IPS-20b (cell line): ENCODE measurements around the gene SEZ6L.

Experiments used
- H3K27ac ChIP-seq: one replicate; pipeline ENCODE4 v1.5.1; 2013; ENCODE audit warnings: low read length
- H3K27me3 ChIP-seq: 2 replicates; pipeline ENCODE4 v1.6.1; 2013; ENCODE audit warnings: mild to moderate bottlenecking, low read length, inconsistent platforms; ENCODE audit not compliant: insufficient read depth
- H3K36me3 ChIP-seq: 2 replicates; pipeline ENCODE4 v1.6.1; 2013; ENCODE audit warnings: low read depth, mild to moderate bottlenecking, inconsistent platforms, low read length, moderate library complexity; ENCODE audit not compliant: insufficient read depth
- H3K4me1 ChIP-seq: 2 replicates; pipeline ENCODE4 v1.6.1; 2013; ENCODE audit warnings: mild to moderate bottlenecking, control low read depth, inconsistent platforms, low read length, moderate library complexity; ENCODE audit not compliant: insufficient read depth
- H3K4me3 ChIP-seq: 2 replicates; pipeline ENCODE4 v1.5.1; 2013; ENCODE audit warnings: mild to moderate bottlenecking, low read length, inconsistent platforms
- H3K9ac ChIP-seq: 2 replicates; pipeline ENCODE4 v1.6.1; 2013; ENCODE audit warnings: low read depth, mild to moderate bottlenecking, inconsistent platforms, low read length, moderate library complexity
- H3K9me3 ChIP-seq: 2 replicates; pipeline ENCODE4 v1.6.1; 2013; ENCODE audit warnings: mild to moderate bottlenecking, low read depth, low read length, inconsistent platforms; ENCODE audit not compliant: insufficient read depth

SEZ6L gene

DNA sequence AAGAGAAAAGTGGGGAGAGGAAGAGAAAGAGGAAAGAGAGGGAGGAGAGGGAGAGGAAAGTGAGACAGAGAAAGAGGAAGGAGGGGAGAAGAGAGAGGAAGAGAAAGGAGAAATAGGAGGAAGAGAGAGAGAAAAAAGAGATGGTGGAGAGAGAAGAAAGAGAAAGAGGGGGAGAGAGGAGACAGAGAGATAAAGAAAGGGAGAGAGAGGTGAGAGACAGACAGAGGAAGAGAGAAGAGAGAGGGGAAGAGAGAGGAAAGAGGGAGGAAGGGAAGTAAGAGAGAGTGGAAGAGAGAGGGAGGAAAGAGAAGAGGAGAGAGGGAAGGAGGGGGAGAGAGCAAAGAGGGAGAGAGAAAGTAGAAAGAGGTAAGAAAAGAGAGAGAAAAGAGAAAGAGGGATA lies 9.4 kb upstream of the SEZ6L start:
- Histone ChIP-seq H3K27ac (no peak overlapping the region), H3K36me3 (no peaks in the 10 kb centered on the region), H3K4me1 (no peaks in the 10 kb centered on the region; the same call in 1 of the 2 replicates), H3K27me3 (peaks cover 17% of the 10 kb centered on the region; the same call in 1 of the 2 replicates), H3K9me3 (no peaks in the 10 kb centered on the region), H3K4me3 (no peak overlapping the region), H3K9ac (no peak overlapping the region)

DNA sequence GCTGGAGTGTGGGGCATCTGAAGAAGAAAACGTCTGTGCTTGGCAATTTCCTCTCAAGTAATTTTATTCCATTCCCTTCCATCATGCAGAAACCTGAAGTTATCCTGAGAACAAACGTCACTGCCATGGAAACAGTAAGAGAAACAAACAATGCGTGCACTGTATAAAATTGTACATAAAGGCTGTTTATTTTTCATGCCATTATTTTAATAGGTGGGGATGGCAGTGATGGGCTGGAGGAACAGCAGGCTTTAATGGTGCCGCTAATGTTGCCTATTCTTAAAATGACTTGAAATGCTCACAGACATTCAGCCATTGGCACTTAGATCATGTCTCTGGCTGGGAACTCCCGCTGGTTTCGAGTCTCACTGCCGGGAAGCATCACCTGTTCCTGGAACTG lies 7.5 kb upstream of the SEZ6L start:
- H3K9ac ChIP-seq, result no peak overlapping the region
- no peaks in the 10 kb centered on the region for H3K36me3 ChIP-seq
- no peak overlapping the region for H3K27ac ChIP-seq
- H3K27me3 ChIP-seq, result peaks cover 35% of the 10 kb centered on the region; the same call in 1 of the 2 replicates
- H3K9me3 ChIP-seq, result no peaks in the 10 kb centered on the region
- no peaks in the 10 kb centered on the region for H3K4me1 ChIP-seq
- H3K4me3 ChIP-seq, result no peak overlapping the region

DNA sequence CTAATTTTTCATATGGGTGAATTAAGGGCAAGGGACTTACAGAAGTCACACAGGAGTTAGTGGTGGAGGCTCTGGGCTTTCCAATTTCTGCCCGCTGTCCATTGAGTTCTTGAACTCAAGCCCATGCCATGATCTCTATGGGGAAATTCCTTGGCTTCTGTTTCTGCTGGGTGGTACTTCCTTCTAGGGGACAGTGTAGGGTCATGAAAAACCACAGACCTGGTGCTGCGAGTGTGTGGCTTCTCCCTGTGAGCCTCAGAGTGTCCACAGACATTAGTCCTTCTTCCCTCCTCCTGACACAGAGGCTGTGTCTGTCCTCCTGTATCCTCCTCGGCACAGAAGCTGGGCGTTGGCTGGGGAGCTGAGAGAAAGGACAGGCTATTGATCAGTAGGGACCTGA lies 6.3 kb upstream of the SEZ6L start:
- Histone ChIP-seq H3K9ac (no peak overlapping the region), H3K27me3 (peaks cover 47% of the 10 kb centered on the region), H3K27ac (no peak overlapping the region), H3K4me3 (no peak overlapping the region), H3K4me1 (no peaks in the 10 kb centered on the region; the same call in 1 of the 2 replicates), H3K9me3 (no peaks in the 10 kb centered on the region), H3K36me3 (no peaks in the 10 kb centered on the region)

DNA sequence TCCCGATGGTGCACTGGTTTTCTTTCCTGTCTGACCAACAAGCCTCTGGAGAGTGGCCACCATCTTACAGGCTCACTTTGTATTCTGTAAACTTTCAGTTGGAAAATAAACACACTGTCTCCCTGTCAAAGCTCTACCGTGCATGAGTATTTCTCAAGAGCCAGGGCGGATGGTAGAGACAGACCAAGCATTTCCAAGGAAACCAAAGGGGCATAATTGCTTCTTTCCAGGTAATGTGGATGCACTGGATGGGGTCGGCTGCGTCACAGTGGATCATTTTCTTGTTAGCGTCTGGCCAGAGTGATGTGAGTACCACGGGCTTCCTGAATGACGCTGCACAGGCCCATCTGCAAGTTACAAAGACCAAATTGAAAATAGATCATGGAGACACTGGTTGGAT lies 5.1 kb upstream of the SEZ6L start:
- no peak overlapping the region for H3K27ac ChIP-seq
- no peak overlapping the region for H3K9ac ChIP-seq
- H3K4me3 ChIP-seq, result no peak overlapping the region
- peaks cover 59% of the 10 kb centered on the region for H3K27me3 ChIP-seq
- peaks cover 7% of the 10 kb centered on the region for H3K4me1 ChIP-seq
- H3K9me3 ChIP-seq, result no peaks in the 10 kb centered on the region
- H3K36me3 ChIP-seq, result no peaks in the 10 kb centered on the region

DNA sequence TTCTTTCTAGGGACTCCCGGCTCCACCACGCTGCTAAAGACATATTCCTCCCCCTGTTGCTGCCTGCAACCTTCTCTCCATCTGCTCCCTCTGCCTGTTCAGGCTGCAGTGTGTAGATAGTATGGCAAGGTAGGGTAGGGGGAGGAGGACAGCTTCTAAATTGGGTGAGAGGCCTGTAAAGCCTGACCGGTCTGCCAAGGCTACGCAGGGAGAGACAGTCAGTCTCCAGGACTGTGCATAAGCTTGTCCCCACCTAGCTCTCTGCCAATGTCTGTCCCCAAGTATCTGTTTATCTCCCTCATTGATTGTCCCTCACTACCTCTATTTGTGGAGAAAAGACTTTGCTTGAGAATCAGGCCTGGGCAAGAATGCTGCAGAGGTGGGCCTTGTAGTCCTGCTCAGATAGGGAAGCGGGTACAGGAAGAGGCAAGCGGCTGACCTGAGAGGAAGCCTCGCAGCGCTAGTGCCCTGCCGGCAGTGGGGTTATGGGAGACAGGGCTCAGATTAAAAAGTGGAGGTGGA lies 871 bp upstream of the SEZ6L start:
- Histone ChIP-seq H3K27ac (no peak overlapping the region), H3K9ac (no peak overlapping the region), H3K4me1 (peaks cover 14% of the 10 kb centered on the region), H3K4me3 (peak overlapping the region; percentile 72), H3K27me3 (peaks cover 85% of the 10 kb centered on the region), H3K9me3 (no peaks in the 10 kb centered on the region), H3K36me3 (no peaks in the 10 kb centered on the region)

DNA sequence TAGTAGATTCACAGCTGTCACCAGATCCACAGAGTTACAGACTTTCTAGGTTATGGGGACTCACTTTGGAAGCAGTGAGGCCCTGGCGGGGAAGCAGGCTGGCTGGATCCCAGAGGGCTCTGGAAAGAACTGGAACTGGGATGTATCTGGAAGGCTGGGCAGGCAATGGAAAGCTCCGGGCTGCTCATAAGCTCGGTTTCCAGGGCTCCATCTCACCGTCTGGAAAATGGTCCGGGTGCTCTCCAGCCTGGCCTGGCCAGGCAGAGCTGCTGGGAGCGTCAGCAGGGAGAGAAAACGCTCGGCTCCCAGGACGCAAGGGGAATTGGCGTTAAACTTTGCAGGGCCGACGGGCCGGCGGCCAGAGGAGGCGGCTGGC lies 335 bp upstream of the SEZ6L start:
- peaks cover 14% of the 10 kb centered on the region for H3K4me1 ChIP-seq
- 0 out of 2 replicates have a peak overlapping the region, but pooled peaks have one; percentile 29 for H3K9ac ChIP-seq
- no peaks in the 10 kb centered on the region for H3K36me3 ChIP-seq
- no peak overlapping the region for H3K27ac ChIP-seq
- H3K9me3 ChIP-seq, result no peaks in the 10 kb centered on the region
- H3K4me3 ChIP-seq, result peak overlapping the region; percentile 72
- H3K27me3 ChIP-seq, result peaks cover 90% of the 10 kb centered on the region

DNA sequence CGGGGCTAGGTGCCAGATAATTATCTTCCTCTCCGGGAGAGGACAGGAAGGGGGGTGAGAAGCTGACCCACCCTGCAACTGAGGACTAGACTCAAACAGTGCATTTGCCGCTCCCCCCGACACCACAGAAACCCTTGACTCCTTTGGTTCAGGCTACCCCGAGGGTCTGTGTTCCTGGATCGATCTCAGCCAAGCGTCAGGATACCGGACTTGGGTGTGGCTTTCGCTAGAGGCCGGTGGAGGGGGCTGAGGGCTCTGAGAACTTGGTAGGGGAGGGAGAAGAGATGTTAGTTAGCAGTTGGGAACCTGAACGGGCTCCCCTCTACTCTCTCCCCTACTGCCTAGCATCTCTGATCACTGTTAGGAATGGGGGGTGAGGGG lies 840 bp downstream of the SEZ6L start:
- no peak overlapping the region for H3K27ac ChIP-seq
- peaks cover 18% of the 10 kb centered on the region for H3K4me1 ChIP-seq
- no peak overlapping the region for H3K9ac ChIP-seq
- no peaks in the 10 kb centered on the region for H3K9me3 ChIP-seq
- peak overlapping the region; percentile 72 for H3K4me3 ChIP-seq
- no peaks in the 10 kb centered on the region for H3K36me3 ChIP-seq
- H3K27me3 ChIP-seq, result peaks cover 84% of the 10 kb centered on the region

DNA sequence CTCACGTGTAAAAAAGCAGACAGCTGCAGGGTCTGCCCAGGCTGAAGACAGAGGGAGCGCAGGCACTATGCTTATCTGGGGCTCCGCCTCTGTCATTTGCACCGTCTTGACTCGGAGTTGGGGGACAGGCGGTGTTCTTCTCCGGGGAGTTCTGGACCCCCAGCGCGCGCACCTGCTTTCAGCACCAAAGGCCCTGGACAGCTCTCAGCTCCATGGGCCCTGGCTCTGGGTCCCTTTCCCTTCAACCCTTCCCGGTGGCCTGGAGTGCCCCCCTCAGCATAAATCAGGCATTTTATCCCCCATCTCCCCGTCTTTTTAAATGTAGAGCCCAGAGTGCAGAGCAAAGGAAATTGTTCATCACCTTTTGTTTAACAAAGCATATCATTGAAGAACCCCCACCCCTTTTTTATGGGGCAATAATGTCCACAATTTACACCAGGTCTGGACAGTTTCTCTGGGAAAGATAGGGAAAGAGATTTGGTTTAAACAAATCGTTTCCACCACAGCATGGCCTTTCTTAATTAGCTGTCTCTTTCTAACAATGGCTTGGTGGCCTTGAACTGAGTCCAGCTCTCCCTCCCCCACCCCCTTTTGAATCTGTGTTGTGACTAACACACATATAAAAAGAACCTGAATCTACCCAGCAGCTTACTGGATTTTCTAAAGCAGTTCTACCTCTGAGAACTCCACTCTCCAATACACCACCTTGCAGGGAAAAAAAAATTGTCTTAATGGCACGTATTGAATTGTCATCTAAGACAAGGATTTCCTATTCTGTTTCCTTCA lies 1.7 kb downstream of the SEZ6L start:
- H3K4me3 ChIP-seq, result peak overlapping the region; percentile 72; the same call in 1 of the 2 replicates
- peaks cover 75% of the 10 kb centered on the region for H3K27me3 ChIP-seq
- peaks cover 18% of the 10 kb centered on the region for H3K4me1 ChIP-seq
- H3K9ac ChIP-seq, result no peak overlapping the region
- H3K36me3 ChIP-seq, result no peaks in the 10 kb centered on the region
- no peaks in the 10 kb centered on the region for H3K9me3 ChIP-seq
- no peak overlapping the region for H3K27ac ChIP-seq

DNA sequence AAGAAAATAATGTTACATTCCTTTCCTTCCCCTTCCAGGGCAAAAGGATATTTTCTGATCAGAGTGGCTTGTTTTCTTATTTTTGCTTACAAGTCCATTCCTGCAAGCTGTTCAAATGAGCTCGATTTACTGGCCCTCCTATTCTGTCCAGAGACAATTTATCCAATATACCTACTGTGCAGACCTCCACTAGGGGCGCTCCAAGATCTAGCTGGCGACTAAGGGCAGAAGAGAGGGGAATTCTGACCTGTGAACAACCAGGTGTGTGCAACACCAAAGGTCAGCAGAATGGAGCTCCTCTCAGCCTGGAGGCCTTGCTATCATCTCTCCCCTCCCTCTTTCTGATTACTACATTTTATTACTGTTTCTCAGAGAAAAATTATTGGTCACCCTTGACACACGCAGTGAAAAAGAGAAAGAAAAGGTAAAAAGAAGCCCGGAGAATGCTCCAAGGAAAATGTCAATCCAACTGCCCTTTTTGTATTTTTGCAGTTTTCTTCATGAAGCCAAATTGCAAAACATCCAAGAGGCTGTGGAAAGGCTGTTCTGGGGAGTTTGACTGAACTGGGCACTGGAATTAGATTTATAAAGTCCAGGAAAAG lies 3.2 kb downstream of the SEZ6L start:
- H3K9ac ChIP-seq, result no peak overlapping the region
- H3K9me3 ChIP-seq, result no peaks in the 10 kb centered on the region
- H3K4me3 ChIP-seq, result no peak overlapping the region
- H3K27ac ChIP-seq, result no peak overlapping the region
- H3K27me3 ChIP-seq, result peaks cover 61% of the 10 kb centered on the region
- peaks cover 18% of the 10 kb centered on the region for H3K4me1 ChIP-seq
- H3K36me3 ChIP-seq, result no peaks in the 10 kb centered on the region

DNA sequence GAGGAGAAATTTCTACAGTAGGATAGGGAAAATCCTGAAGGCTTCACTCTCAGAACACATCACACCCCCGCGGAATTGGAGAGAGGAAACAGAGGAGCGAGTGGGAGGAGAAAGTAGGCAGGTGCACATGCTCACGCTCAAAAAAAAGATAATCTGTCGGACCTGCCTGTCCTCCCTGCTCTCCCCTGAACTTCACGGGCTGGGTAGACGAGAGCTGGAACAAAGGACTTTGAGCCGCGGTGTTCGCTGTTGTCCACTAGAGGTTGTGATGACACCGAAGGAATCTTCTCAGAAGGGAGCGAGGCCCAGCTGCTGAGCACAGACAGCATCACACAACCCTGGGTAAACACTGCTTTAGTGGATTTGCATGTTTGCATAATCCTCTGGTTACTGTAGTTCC lies 5.0 kb downstream of the SEZ6L start:
- Histone ChIP-seq H3K4me1 (peaks cover 10% of the 10 kb centered on the region), H3K36me3 (no peaks in the 10 kb centered on the region), H3K27me3 (peaks cover 44% of the 10 kb centered on the region), H3K9ac (no peak overlapping the region), H3K27ac (no peak overlapping the region), H3K9me3 (no peaks in the 10 kb centered on the region), H3K4me3 (no peak overlapping the region)

DNA sequence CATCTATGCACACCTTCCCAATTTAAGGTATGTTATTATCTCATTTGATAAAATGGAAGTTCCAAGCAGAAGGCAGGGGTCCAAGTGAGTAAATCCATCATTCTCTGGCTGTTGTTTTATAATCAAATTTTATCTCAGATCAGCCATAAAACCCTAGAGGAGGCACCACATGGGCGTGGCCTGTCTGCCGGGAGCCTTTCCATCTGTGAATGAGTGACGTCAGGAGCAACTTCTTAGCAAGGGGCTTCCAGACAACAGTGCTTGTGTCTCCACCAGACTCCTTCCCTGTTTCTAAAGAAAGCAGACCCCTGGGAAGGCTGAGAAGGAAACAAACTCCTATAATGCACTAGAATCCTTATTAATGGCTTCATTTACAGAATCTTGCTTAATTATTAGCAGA lies 13.5 kb downstream of the SEZ6L start:
- Histone ChIP-seq H3K4me3 (no peak overlapping the region), H3K27ac (no peak overlapping the region), H3K9ac (no peak overlapping the region)

DNA sequence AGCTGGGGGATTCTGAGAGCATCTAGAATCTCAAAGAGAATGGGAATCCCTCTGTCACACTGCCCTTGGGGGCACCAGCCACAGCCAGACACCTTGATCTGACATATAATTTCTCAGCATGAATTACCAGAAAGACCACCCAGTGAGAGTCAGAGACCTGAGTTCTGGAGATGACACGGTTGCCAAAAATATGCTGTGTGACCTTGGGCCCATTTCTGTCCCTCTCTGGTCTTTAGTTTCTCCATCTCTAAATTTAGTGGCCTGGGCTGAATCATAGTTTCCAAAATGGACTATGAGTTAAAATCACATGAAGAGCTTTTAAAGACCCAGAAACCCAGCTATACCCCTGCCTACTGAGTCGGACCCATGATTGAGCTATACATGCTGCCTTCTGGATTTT lies 15.9 kb downstream of the SEZ6L start:
- no peaks in the 10 kb centered on the region; the same call in 1 of the 2 replicates for H3K27me3 ChIP-seq
- no peak overlapping the region for H3K4me3 ChIP-seq
- no peaks in the 10 kb centered on the region for H3K36me3 ChIP-seq
- H3K27ac ChIP-seq, result no peak overlapping the region
- no peak overlapping the region for H3K9ac ChIP-seq
- H3K4me1 ChIP-seq, result no peaks in the 10 kb centered on the region
- H3K9me3 ChIP-seq, result no peaks in the 10 kb centered on the region

More for the DNA sequence above, 13.5 kb downstream of the SEZ6L start:
- H3K27me3 ChIP-seq, result no peaks in the 10 kb centered on the region; the same call in 1 of the 2 replicates
- H3K36me3 ChIP-seq, result no peaks in the 10 kb centered on the region
- H3K4me1 ChIP-seq, result no peaks in the 10 kb centered on the region
- no peaks in the 10 kb centered on the region for H3K9me3 ChIP-seq
